ENCODE results near the gene KDM6A. TPM values are rescaled to one million over a fixed set of nuclear protein-coding genes. Genes with fewer than 3 reads are reported as not detected.

The KDM6A gene
- total and polyA plus RNA-seq, 9 of the 15 experiments (the other 6 are each of a cell fraction or from before 2014, with no cell fraction given), result 8.4 to 34.3 (median 22.9) TPM

- no peak for FAIRE-seq
- H2AFZ ChIP-seq (ENCODE audit: low read depth, low read length), result no peak overlapping the region
- H3K9me3 ChIP-seq (replicated peaks; ENCODE audit: control insufficient read depth, insufficient read depth, low read depth, low read length), result no peaks in the 10 kb centered on the region
- no peak overlapping the region for H3K27ac ChIP-seq (ENCODE audit: extremely low read depth, low read depth, low read length)
- H3K9ac ChIP-seq (ENCODE audit: insufficient read depth in 1 of 2, low read depth in 2 of 2, low read length in 2 of 2), result no peak overlapping the region
- H3K36me3 ChIP-seq (ENCODE audit: control insufficient read depth, insufficient read depth, low read length), result peaks cover 18% of the 10 kb centered on the region; the same call in 1 of the 3 replicates
- peaks cover 16% of the 10 kb centered on the region; the same call in 2 of the 3 replicates for H3K79me2 ChIP-seq (ENCODE audit: control insufficient read depth, insufficient read depth, low read length)
- no peak overlapping the region for H3K4me2 ChIP-seq (ENCODE audit: insufficient read depth, low read length)
- H3K27me3 ChIP-seq (ENCODE audit: control insufficient read depth in 2 of 2, insufficient read depth in 2 of 2, low read length in 2 of 2), result no peaks in the 10 kb centered on the region
- DNase-seq (ENCODE audit: extremely low read depth in 1 of 4, low spot score in 3 of 4), result no peak
- no peak for ATAC-seq
- intact Hi-C loops (cut with micrococcal nuclease) (no loop called here), in situ Hi-C loops (cut with MboI) (loop anchor here (25.0 kb wide), 1 partner anchor 1088 kb away; the partner anchor contains the start of gene NDP)
- no peak overlapping the region for H3K4me3 ChIP-seq
- POLR2A ChIA-PET, result no interaction called here
- no peaks in the 10 kb centered on the region for H3K4me1 ChIP-seq (replicated peaks in 1 of 2; ENCODE audit: control insufficient read depth in 2 of 2, insufficient read depth in 2 of 2, low read length in 2 of 2)
- no peaks in the 10 kb centered on the region for H3K9me1 ChIP-seq (ENCODE audit: control insufficient read depth, insufficient read depth, low read length)
- H4K20me1 ChIP-seq (replicated peaks; ENCODE audit: control insufficient read depth, insufficient read depth, low read length), result no peaks in the 10 kb centered on the region
- TF ChIP-seq HIVEP1 (CRISPR knock-in tag; IDR thresholded peaks at IDR 0.05), result no peak
- no TSS peak for BruUV-seq (replicated peaks)
- CTCF ChIA-PET (ENCODE audit: low intra/inter-chr PET ratio), result no interaction called here
These were observed 177.6 kb downstream of the KDM6A start for GRCh38 chrX:45050558-45050957.

DNA sequence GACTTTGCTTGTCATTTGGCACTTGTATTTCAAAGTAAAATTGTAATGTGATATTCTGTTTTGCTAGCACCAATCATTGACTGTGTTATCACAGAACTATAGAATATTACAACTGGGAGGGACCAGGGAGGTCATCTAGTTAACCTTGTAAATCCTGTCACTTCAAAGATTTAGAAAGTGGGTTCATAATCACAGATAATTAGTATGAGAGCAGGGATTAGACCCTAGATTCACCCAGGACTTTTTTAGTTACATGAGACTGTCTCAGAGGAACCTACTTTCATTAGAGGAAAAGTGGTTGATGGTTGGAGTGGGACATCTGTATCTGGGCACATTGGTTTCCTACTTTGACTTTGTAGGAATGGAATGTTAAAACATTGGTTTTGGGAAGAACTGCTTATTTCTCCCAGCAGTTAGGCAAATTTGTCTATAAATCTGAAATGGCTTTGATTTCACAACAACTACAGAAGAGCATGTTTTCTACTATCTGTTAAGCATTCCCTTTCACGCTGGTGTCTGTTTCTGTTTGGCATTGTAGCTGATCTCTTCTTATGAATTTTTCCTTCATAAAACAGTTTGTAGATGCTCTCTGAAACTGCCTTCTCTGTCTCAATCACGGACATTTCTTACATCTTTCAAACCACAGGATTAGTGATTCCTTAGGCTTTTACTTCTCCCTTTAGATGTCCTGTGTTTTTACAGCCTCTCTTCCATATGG is 183.6 kb downstream of the KDM6A start:
- no peaks in the 10 kb centered on the region for H3K9me1 ChIP-seq (ENCODE audit: control insufficient read depth, insufficient read depth, low read length)
- H3K9ac ChIP-seq (ENCODE audit: insufficient read depth in 1 of 2, low read depth in 2 of 2, low read length in 2 of 2), result no peak overlapping the region
- 70% methylated on average over 2 of the region's 2 CpGs for WGBS (ENCODE audit: insufficient coverage, low coverage, missing lambda C conversion rate)
- H3K4me3 ChIP-seq, result no peak overlapping the region
- ChIA-PET POLR2A (no interaction called here), CTCF (ENCODE audit: low intra/inter-chr PET ratio) (no interaction called here)
- H3K36me3 ChIP-seq (ENCODE audit: control insufficient read depth, insufficient read depth, low read length), result peaks cover 42% of the 10 kb centered on the region; the same call in 2 of the 3 replicates
- H3K4me2 ChIP-seq (ENCODE audit: insufficient read depth, low read length), result no peak overlapping the region
- peaks cover 6% of the 10 kb centered on the region; the same call in 1 of the 2 replicates for H4K20me1 ChIP-seq (replicated peaks; ENCODE audit: control insufficient read depth, insufficient read depth, low read length)
- ATAC-seq, result no peak
- TF ChIP-seq ZNF124 (CRISPR knock-in tag; IDR thresholded peaks at IDR 0.05), result no peak
- no peak for TF ChIP-seq MTA2 (IDR thresholded peaks at IDR 0.05; ENCODE audit: low read depth)
- TF ChIP-seq KDM1A (IDR thresholded peaks at IDR 0.05), result peak; percentile 54 to 58; a peak in 3 of 4 replicates
- TF ChIP-seq ZNF583 (CRISPR knock-in tag; IDR thresholded peaks at IDR 0.05), result no peak
- no peak for TF ChIP-seq CTCF (IDR thresholded peaks at IDR 0.05 in 2 of 3, conservative IDR thresholded peaks at IDR 0.05 in 1 of 3; ENCODE audit: insufficient read depth in 2 of 3, low read depth in 1 of 3, low read length in 3 of 3)
- no peak for TF ChIP-seq NCOA2 (IDR thresholded peaks at IDR 0.05; ENCODE audit: partially characterized antibody in 2 of 2)
- TF ChIP-seq BACH1 (tag; IDR thresholded peaks at IDR 0.05), result no peak
- intact Hi-C loops (cut with micrococcal nuclease), result no loop called here
- no peaks in the 10 kb centered on the region for H3K4me1 ChIP-seq (replicated peaks in 1 of 2; ENCODE audit: control insufficient read depth in 2 of 2, insufficient read depth in 2 of 2, low read length in 2 of 2)
- no peak overlapping the region for H3K27ac ChIP-seq (ENCODE audit: extremely low read depth, low read depth, low read length)
- no peak for FAIRE-seq
- peaks cover 3% of the 10 kb centered on the region; the same call in 1 of the 3 replicates for H3K79me2 ChIP-seq (ENCODE audit: control insufficient read depth, insufficient read depth, low read length)
- DNase-seq (ENCODE audit: extremely low read depth in 1 of 4, low spot score in 3 of 4), result no peak
- no peaks in the 10 kb centered on the region for H3K27me3 ChIP-seq (ENCODE audit: control insufficient read depth in 2 of 2, insufficient read depth in 2 of 2, low read length in 2 of 2)
- H3K9me3 ChIP-seq (replicated peaks; ENCODE audit: control insufficient read depth, insufficient read depth, low read depth, low read length), result no peaks in the 10 kb centered on the region
- BruUV-seq (replicated peaks), result no TSS peak
- H2AFZ ChIP-seq (ENCODE audit: low read depth, low read length), result no peak overlapping the region
- in situ Hi-C loops (cut with MboI), result loop anchor here (25.0 kb wide), 1 partner anchor 1094 kb away; the partner anchor contains the start of gene NDP
